ENCODE measurements around the gene PDE3A. TPM values are rescaled to one million over a fixed set of nuclear protein-coding genes. Genes with fewer than 3 reads are reported as not detected.

PDE3A gene
- polyA plus RNA-seq, 3 donors: 0.10 TPM; not detected in 2

DNA sequence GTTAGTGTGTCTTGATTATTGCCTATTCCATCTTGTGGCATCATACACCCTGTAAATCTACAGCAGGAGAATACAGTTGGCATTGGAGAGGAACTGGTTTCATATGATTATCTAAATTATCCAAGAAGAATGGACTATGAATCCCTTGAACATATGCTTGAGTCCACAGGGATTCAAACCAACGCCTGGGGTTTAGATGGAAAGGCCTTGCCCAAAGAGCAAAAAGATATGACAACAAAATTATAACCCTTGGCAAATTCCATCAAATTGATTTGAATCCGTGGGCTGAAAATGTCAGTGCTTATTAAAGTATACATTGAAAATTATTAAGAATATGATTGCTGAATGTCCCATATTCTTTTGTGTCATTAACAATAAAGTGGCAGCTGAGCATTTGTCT, 108.2 kb downstream of the PDE3A start:
- Histone ChIP-seq H3K36me3 (replicated peaks in 1 of 2; ENCODE audit: control insufficient read depth in 1 of 2, insufficient read depth in 2 of 2, low read length in 2 of 2) (no peaks in the 10 kb centered on the region), H3K9ac (ENCODE audit: insufficient read depth, low read length, poor library complexity, severe bottlenecking) (no peak overlapping the region), H4K20me1 (ENCODE audit: insufficient read depth, low read length) (no peaks in the 10 kb centered on the region), H3K4me3 (replicated peaks in 1 of 3; ENCODE audit: low read depth in 2 of 3, low read length in 3 of 3) (no peak overlapping the region), H3K4me1 (ENCODE audit: control insufficient read depth in 1 of 2, insufficient read depth in 2 of 2, low read length in 2 of 2) (no peaks in the 10 kb centered on the region), H3K27ac (ENCODE audit: low read depth in 1 of 2, low read length in 2 of 2) (no peak overlapping the region), H3K27me3 (ENCODE audit: control insufficient read depth in 2 of 2, insufficient read depth in 2 of 2, low read length in 2 of 2) (no peaks in the 10 kb centered on the region), H2AFZ (ENCODE audit: insufficient read depth, low read depth, low read length, poor library complexity, severe bottlenecking) (no peak overlapping the region), H3K9me3 (replicated peaks in 1 of 2; ENCODE audit: control insufficient read depth in 1 of 2, insufficient read depth in 1 of 2, low read length in 2 of 2) (no peaks in the 10 kb centered on the region), H3K4me2 (replicated peaks; ENCODE audit: extremely low read depth, low read length, poor library complexity, severe bottlenecking) (no peak overlapping the region), H3K79me2 (ENCODE audit: insufficient read depth, low read length) (no peaks in the 10 kb centered on the region)
- no peak for DNase-seq
- intact Hi-C loops (cut with micrococcal nuclease): no loop called here
- Mint-ChIP-seq H3K4me1 (no peaks in the 10 kb centered on the region), H3K4me3 (no peak overlapping the region), H3K27me3 (ENCODE audit: low read depth in 3 of 3) (no peaks in the 10 kb centered on the region), H3K27ac (no peak overlapping the region), H3K36me3 (no peaks in the 10 kb centered on the region), H3K9me3 (no peaks in the 10 kb centered on the region)
- WGBS (ENCODE audit: insufficient coverage): no CpG with 5 or more reads among the region's 2 CpGs
- TF ChIP-seq CTCF (IDR thresholded peaks at IDR 0.05): no peak

- no peak overlapping the region for H3K4me3 ChIP-seq (replicated peaks in 1 of 3; ENCODE audit: low read depth in 2 of 3, low read length in 3 of 3)
- H2AFZ ChIP-seq (ENCODE audit: insufficient read depth, low read depth, low read length, poor library complexity, severe bottlenecking): no peak overlapping the region
- Mint-ChIP-seq H3K9me3 (no peaks in the 10 kb centered on the region), H3K27me3 (ENCODE audit: low read depth in 3 of 3) (no peaks in the 10 kb centered on the region), H3K36me3 (no peaks in the 10 kb centered on the region), H3K4me1 (no peaks in the 10 kb centered on the region), H3K4me3 (no peak overlapping the region), H3K27ac (no peak overlapping the region)
- WGBS (ENCODE audit: insufficient coverage): 80% methylated on average over 1 of the region's 5 CpGs
- no peaks in the 10 kb centered on the region for H3K36me3 ChIP-seq (replicated peaks in 1 of 2; ENCODE audit: control insufficient read depth in 1 of 2, insufficient read depth in 2 of 2, low read length in 2 of 2)
- H3K4me2 ChIP-seq (replicated peaks; ENCODE audit: extremely low read depth, low read length, poor library complexity, severe bottlenecking): no peak overlapping the region
- no peaks in the 10 kb centered on the region for H3K79me2 ChIP-seq (ENCODE audit: insufficient read depth, low read length)
- H3K9ac ChIP-seq (ENCODE audit: insufficient read depth, low read length, poor library complexity, severe bottlenecking): no peak overlapping the region
- TF ChIP-seq CTCF (IDR thresholded peaks at IDR 0.05): no peak
- no peak for DNase-seq
- no peak overlapping the region for H3K27ac ChIP-seq (ENCODE audit: low read depth in 1 of 2, low read length in 2 of 2)
- no peaks in the 10 kb centered on the region for H3K27me3 ChIP-seq (ENCODE audit: control insufficient read depth in 2 of 2, insufficient read depth in 2 of 2, low read length in 2 of 2)
- no peaks in the 10 kb centered on the region for H3K9me3 ChIP-seq (replicated peaks in 1 of 2; ENCODE audit: control insufficient read depth in 1 of 2, insufficient read depth in 1 of 2, low read length in 2 of 2)
- no peaks in the 10 kb centered on the region for H4K20me1 ChIP-seq (ENCODE audit: insufficient read depth, low read length)
- no peaks in the 10 kb centered on the region for H3K4me1 ChIP-seq (ENCODE audit: control insufficient read depth in 1 of 2, insufficient read depth in 2 of 2, low read length in 2 of 2)
- intact Hi-C loops (cut with micrococcal nuclease): no loop called here
Measured at GRCh38 chr12:20477255-20477654, 108.9 kb downstream of the PDE3A start.

Data from CD14-positive monocyte (primary cell).